Neuronal stem cell (in vitro differentiated cells): Measurements from ENCODE around the gene HLA-DMA.
A peak's percentile ranks its signal among the peaks of the same experiment; 100 is the strongest.
"Not testable (repeated sequence)": the region's sequence is repeated elsewhere in the genome, so short reads cannot be mapped to it uniquely, and the experiment has no call there.

Experiments
- DNase-seq: peaks from one replicate; pipeline ENCODE4 v3.0.0-alpha.2; 2013; ENCODE audit warnings: low spot score
- H2AFZ ChIP-seq: one replicate; pipeline ENCODE4 v1.6.1; 2013; ENCODE audit warnings: mild to moderate bottlenecking, low read length, inconsistent platforms
- H2AK5ac ChIP-seq: 2 replicates; pipeline ENCODE4 v1.6.1; 2013; ENCODE audit warnings: low read depth, mild to moderate bottlenecking, inconsistent platforms, low read length, moderate library complexity, mixed read lengths
- H2BK120ac ChIP-seq: 2 replicates; pipeline ENCODE4 v1.6.1; 2013; ENCODE audit warnings: low read depth, mild to moderate bottlenecking, inconsistent platforms, low read length, moderate library complexity, mixed read lengths
- H2BK12ac ChIP-seq: one replicate; pipeline ENCODE4 v1.6.1; 2013; ENCODE audit warnings: low read length, inconsistent platforms
- H2BK15ac ChIP-seq: 2 replicates; pipeline ENCODE4 v1.6.1; 2013; ENCODE audit warnings: mild to moderate bottlenecking, low read length, inconsistent platforms, mixed read lengths
- H2BK5ac ChIP-seq: one replicate; pipeline ENCODE4 v1.6.1; 2013; ENCODE audit warnings: inconsistent platforms, mild to moderate bottlenecking, low read length, moderate library complexity
- H3K14ac ChIP-seq: one replicate; pipeline ENCODE4 v1.6.1; 2013; ENCODE audit warnings: low read length, inconsistent platforms
- H3K18ac ChIP-seq: 2 replicates; pipeline ENCODE4 v1.6.1; 2013; ENCODE audit warnings: low read length, inconsistent platforms
- H3K23ac ChIP-seq: 2 replicates; pipeline ENCODE4 v1.6.1; 2013; ENCODE audit warnings: low read depth, mild to moderate bottlenecking, mixed read lengths, low read length, inconsistent platforms; ENCODE audit not compliant: poor library complexity
- H3K27ac ChIP-seq: replicated peaks from 3 replicates; pipeline ENCODE4 v1.5.1; 2013; ENCODE audit warnings: low read length, inconsistent platforms
- H3K27me3 ChIP-seq, 3 experiments: 2 replicates each; pipeline ENCODE4 v1.6.1; 2013; ENCODE audit warnings: low read length in 3 of 3, mild to moderate bottlenecking in 2 of 3, inconsistent platforms in 1 of 3, low read depth in 1 of 3, mixed read lengths in 1 of 3, moderate library complexity in 1 of 3; ENCODE audit not compliant: control insufficient read depth in 3 of 3, insufficient read depth in 3 of 3
- H3K36me3 ChIP-seq, 2 donors: replicated peaks in 1 of 2; 2 replicates each; pipeline ENCODE4 v1.6.1; 2013; ENCODE audit warnings: low read length in 2 of 2; ENCODE audit not compliant: control insufficient read depth in 2 of 2, insufficient read depth in 2 of 2
- H3K4ac ChIP-seq: 2 replicates; pipeline ENCODE4 v1.6.1; 2013; ENCODE audit warnings: inconsistent platforms, mild to moderate bottlenecking, low read length, moderate library complexity
- H3K4me1 ChIP-seq, 2 donors: 1 replicate in 1 of 2; 2 replicates in 1 of 2; pipeline ENCODE4 v1.6.1; 2013; ENCODE audit warnings: low read length in 2 of 2, low read depth in 1 of 2; ENCODE audit not compliant: control insufficient read depth in 2 of 2, insufficient read depth in 1 of 2
- H3K4me2 ChIP-seq: one replicate; pipeline ENCODE4 v1.6.1; 2013; ENCODE audit warnings: mild to moderate bottlenecking, low read length, inconsistent platforms; ENCODE audit not compliant: insufficient read depth, poor library complexity, severe bottlenecking
- H3K4me3 ChIP-seq, 2 donors: 2 replicates each; pipeline ENCODE4 v1.5.1; 2013; ENCODE audit warnings: low read length in 2 of 2, mild to moderate bottlenecking in 2 of 2, inconsistent platforms in 1 of 2, moderate library complexity in 1 of 2
- H3K79me1 ChIP-seq: one replicate; pipeline ENCODE4 v1.6.1; 2013; ENCODE audit warnings: low read depth, mild to moderate bottlenecking, inconsistent platforms, low read length, moderate library complexity
- H3K9ac ChIP-seq: one replicate; pipeline ENCODE4 v1.6.1; 2013; ENCODE audit warnings: mild to moderate bottlenecking, low read depth, low read length, inconsistent platforms; ENCODE audit not compliant: poor library complexity
- H3K9me3 ChIP-seq, 2 donors: replicated peaks in 1 of 2; 2 replicates each; pipeline versions ENCODE3 to v1.6.1; 2013; ENCODE audit warnings: low read length in 2 of 2, mild to moderate bottlenecking in 2 of 2, inconsistent platforms in 1 of 2, low read depth in 1 of 2, mixed read lengths in 1 of 2, moderate library complexity in 1 of 2; ENCODE audit not compliant: control insufficient read depth in 2 of 2, insufficient read depth in 1 of 2
- H4K8ac ChIP-seq: one replicate; pipeline ENCODE4 v1.6.1; 2013; ENCODE audit warnings: low read depth, mild to moderate bottlenecking, inconsistent platforms, low read length, moderate library complexity
- H4K91ac ChIP-seq: one replicate; pipeline ENCODE4 v1.6.1; 2013; ENCODE audit warnings: low read length, low read depth, mild to moderate bottlenecking, inconsistent platforms; ENCODE audit not compliant: poor library complexity
- WGBS, 2 donors: extraction: QIAGEN DNeasy Blood & Tissue Kit; methylation state at CpG; one replicate each; pipeline ENCODE4 v1.1.7; 2013; ENCODE audit warnings: missing lambda C conversion rate in 2 of 2, mixed read lengths in 1 of 2; ENCODE audit not compliant: insufficient read length in 2 of 2, insufficient replicate concordance in 1 of 2; ENCODE audit errors: extremely low coverage in 2 of 2; 5-methylcytosine and 5-hydroxymethylcytosine counted together

HLA-DMA gene

GRCh38 chr6:32942555-32943123 is 10.3 kb downstream of the HLA-DMA start:
- no CpG with 5 or more reads among the region's 9 CpGs for WGBS, 2 donors
- H3K4me2 ChIP-seq, result not testable (repeated sequence)

DNA sequence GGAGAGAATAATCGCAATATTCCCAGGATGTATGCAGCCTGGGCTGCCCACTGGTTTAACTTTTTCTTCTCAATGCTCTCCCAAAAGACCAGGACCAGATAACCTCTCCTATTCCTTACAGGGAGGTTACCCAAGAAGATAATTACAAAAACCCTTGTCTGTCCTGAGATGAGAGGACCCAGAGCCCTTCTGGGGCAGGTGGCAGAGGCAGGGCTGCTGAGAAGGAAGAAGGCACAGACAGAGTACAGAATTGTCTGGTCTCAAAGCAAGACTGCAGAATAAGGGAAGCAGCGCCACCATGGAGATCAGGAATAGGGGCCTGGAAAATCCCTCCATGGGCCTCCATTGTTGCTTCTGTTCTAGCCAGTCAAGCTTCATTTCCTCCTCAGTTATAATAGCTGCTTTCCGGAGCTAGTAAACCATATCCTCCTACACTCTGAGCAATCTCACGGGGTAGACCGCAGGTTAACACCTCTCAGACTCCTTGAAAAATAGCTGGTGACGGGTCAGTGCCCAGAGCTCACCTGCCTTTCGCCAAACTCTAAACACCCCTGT is 11.6 kb downstream of the HLA-DMA start:
- H2BK5ac ChIP-seq, result no peak overlapping the region
- H3K27ac ChIP-seq, result no peak overlapping the region
- peak overlapping the region; percentile 88 for H2AFZ ChIP-seq
- no peak overlapping the region for H3K23ac ChIP-seq
- H2BK15ac ChIP-seq, result no peak overlapping the region
- no peak overlapping the region for H2AK5ac ChIP-seq
- H3K14ac ChIP-seq, result no peak overlapping the region
- H3K27me3 ChIP-seq, result peaks cover 0 to 16% (median 0%) of the 10 kb centered on the region in 3 experiments
- H3K9ac ChIP-seq, result no peak overlapping the region
- H3K4me1 ChIP-seq, result no peaks in the 10 kb centered on the region
- no peak overlapping the region for H3K4me2 ChIP-seq
- no peak overlapping the region for H2BK12ac ChIP-seq
- H3K18ac ChIP-seq, result no peak overlapping the region
- no peaks in the 10 kb centered on the region for H3K79me1 ChIP-seq
- no peak overlapping the region for H3K4ac ChIP-seq
- DNase-seq, result no peak
- no peak overlapping the region for H3K4me3 ChIP-seq
- no CpG with 5 or more reads among the region's 7 CpGs for WGBS, 2 donors
- no peak overlapping the region for H2BK120ac ChIP-seq
- no peaks in the 10 kb centered on the region for H3K9me3 ChIP-seq
- H3K36me3 ChIP-seq, result no peaks in the 10 kb centered on the region
- no peak overlapping the region for H4K91ac ChIP-seq
- H4K8ac ChIP-seq, result no peak overlapping the region

More at GRCh38 chr6:32942555-32943123, 10.3 kb downstream of the HLA-DMA start:
- not testable (repeated sequence) for H2BK120ac ChIP-seq, H4K91ac ChIP-seq, H2BK12ac ChIP-seq, H3K4ac ChIP-seq, H3K23ac ChIP-seq, H2BK5ac ChIP-seq, H3K9me3 ChIP-seq, H2AFZ ChIP-seq, H2AK5ac ChIP-seq, H3K79me1 ChIP-seq, H3K27me3 ChIP-seq, H3K18ac ChIP-seq, H3K4me3 ChIP-seq, H3K27ac ChIP-seq, H3K4me1 ChIP-seq, H3K14ac ChIP-seq, H2BK15ac ChIP-seq, H3K36me3 ChIP-seq, H3K9ac ChIP-seq, H4K8ac ChIP-seq, DNase-seq

DNA sequence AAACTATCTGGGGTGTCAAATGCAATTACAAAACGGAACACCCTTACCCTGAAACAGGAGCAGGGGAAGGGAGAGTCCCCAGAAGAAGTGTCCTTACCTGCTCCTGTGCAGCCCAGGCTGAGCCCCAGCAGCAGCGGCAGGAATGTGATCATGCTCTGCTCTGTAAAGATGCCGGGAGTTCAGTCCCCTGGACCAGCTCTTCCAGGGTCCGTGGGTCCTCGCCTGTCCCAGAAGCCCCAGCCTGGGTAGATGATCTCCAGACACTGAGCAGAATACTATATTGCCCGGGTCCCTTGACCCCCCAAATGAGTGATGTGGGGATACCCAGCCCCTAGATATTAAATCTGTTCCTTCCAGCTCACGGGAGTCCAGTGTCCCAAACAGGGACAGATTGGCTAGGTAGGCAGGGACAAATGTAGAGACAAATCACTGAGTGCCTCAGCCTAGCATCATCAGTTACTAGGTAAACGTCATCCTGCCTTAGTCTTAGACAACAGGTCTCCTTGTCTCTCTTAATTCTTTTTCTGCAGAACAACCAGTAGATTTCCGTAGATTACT is 12.2 kb downstream of the HLA-DMA start, which contains the start of gene HLA-DMB:
TSS of gene HLA-DMB (minus strand) at position 373 of the 558 bp plus-strand sequence. CDS start at position 152, 221 bp downstream.
- peak; percentile 73 for DNase-seq

GRCh38 chr6:32938494-32938893 is 14.4 kb downstream of the HLA-DMA start:
- DNase-seq, result no peak
- Histone ChIP-seq H4K91ac (no peak overlapping the region), H3K4me2 (no peak overlapping the region), H3K14ac (no peak overlapping the region), H4K8ac (no peak overlapping the region), H3K27ac (no peak overlapping the region), H2BK120ac (no peak overlapping the region), H2BK15ac (no peak overlapping the region), H2BK12ac (no peak overlapping the region), H3K4ac (no peak overlapping the region), H3K36me3 (no peaks in the 10 kb centered on the region), H2BK5ac (no peak overlapping the region), H3K79me1 (no peaks in the 10 kb centered on the region), H3K9ac (no peak overlapping the region), H3K4me3 (peak overlapping the region in 1 of 2 donors; percentile 50), H3K9me3 (no peaks in the 10 kb centered on the region), H3K27me3 (peaks cover 0 to 33% (median 0%) of the 10 kb centered on the region in 3 experiments), H2AK5ac (no peak overlapping the region), H3K4me1 (no peaks in the 10 kb centered on the region), H2AFZ (no peak overlapping the region), H3K18ac (no peak overlapping the region), H3K23ac (peak overlapping the region; percentile 6)
- WGBS, 2 donors, result no CpG with 5 or more reads among the region's 7 CpGs

More for the DNA sequence above, 12.2 kb downstream of the HLA-DMA start, which contains the start of gene HLA-DMB:
- H3K14ac ChIP-seq, result no peak within 1 kb of the TSS
- no CpG with 5 or more reads among the region's 9 CpGs for WGBS, 2 donors
- no peak within 1 kb of the TSS for H2BK5ac ChIP-seq
- no peak within 1 kb of the TSS for H3K4ac ChIP-seq
- no peaks in the 10 kb centered on the region for H3K36me3 ChIP-seq
- no peak within 1 kb of the TSS for H3K23ac ChIP-seq
- H3K4me2 ChIP-seq, result no peak within 1 kb of the TSS
- H4K8ac ChIP-seq, result no peak within 1 kb of the TSS
- no peak within 1 kb of the TSS for H2BK15ac ChIP-seq
- H2BK12ac ChIP-seq, result no peak within 1 kb of the TSS
- no peak within 1 kb of the TSS for H4K91ac ChIP-seq
- no peak within 1 kb of the TSS for H2AK5ac ChIP-seq
- no peaks in the 10 kb centered on the region for H3K9me3 ChIP-seq
- peak within 1 kb of the TSS in 1 of 2 donors; percentile 57 for H3K4me3 ChIP-seq
- no peak within 1 kb of the TSS for H3K18ac ChIP-seq
- H3K4me1 ChIP-seq, result no peaks in the 10 kb centered on the region
- H2BK120ac ChIP-seq, result no peak within 1 kb of the TSS
- peak within 1 kb of the TSS; percentile 88 for H2AFZ ChIP-seq
- no peak within 1 kb of the TSS for H3K27ac ChIP-seq
- H3K79me1 ChIP-seq, result no peaks in the 10 kb centered on the region
- no peak within 1 kb of the TSS for H3K9ac ChIP-seq
- peaks cover 0 to 21% (median 0%) of the 10 kb centered on the region in 3 experiments for H3K27me3 ChIP-seq
